Endometrial microvascular endothelial cells (primary cell): ENCODE measurements around the gene ACER3. TPM values are rescaled to one million over a fixed set of nuclear protein-coding genes. Genes with fewer than 3 reads are reported as not detected.

Experiments used
- in situ Hi-C: cut with HindIII; loops from 2 replicates; pipeline ENCODE4 v1.10.0; 2017; ENCODE audit warnings: low sequenced_read_pairs, low pct_unique_long_range_greater_than_20kb; ENCODE audit errors: inconsistent ontology term
- total RNA-seq: library from RNA; depleted of rRNA; stranded (reverse); fragments of >200 nt; gene quantifications from one replicate; pipeline ENCODE4 v1.2.3, GENCODE V29; 2015; ENCODE audit errors: inconsistent ontology term

The ACER3 gene
- total RNA-seq, 1 donor from 2014 or later, result 33.1 TPM

- in situ Hi-C loops, result no loop called here
Measured at GRCh38 chr11:76902121-76903014, 41.6 kb downstream of the ACER3 start.

DNA sequence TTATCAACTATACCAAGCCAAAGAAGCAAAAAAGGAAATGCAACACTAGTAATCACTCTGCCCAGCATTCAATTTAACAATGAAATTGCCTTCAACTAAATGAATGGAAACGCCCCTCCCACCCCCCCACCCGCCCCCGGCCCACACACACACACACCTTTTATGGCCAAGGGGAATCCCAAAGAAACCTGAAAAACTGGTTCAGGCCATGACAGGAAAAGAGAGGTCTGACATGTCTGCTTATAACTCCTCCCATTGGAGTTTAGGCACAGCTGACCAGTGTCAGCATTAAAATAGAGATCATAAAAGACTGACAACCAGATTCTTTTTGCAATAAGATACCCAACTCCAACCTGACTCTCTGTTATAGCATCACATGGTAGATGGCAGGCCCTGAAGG lies 42.6 kb downstream of the ACER3 start:
- in situ Hi-C loops, result no loop called here

DNA sequence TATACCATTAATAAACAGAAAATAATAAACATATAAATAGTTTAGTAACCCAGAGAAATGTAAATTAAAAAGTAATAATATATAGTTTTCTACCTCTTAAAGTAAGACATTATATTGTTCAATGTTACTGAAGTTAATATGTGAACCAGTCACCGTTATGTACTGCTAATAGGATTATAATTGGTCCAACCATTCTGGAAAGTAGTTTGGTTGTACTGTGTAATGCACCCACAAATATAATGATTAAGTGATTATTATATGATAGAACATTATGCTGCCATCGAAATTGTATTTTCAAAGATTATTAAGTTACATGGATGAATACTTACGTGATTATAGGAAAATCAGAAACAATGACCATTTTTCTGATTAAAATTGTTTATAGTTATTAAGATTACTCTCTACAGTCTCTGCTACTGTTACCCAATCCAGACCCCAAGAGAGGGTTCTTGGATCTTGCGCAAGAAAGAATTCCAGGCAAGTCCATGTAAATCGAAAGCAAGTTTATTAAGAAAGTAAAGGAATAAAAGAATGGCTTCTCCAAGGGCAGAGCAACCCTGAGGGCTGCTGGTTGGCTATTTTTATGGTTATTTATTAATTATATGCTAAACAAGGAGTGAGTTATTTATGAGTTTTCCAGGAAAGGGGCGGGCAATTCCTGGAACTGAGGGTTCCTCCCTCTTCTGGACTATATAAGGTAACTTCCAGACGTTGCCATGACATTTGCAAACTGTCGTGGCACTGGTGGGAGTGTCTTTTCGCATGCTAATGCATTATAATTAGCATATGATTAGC lies 50.1 kb downstream of the ACER3 start:
- in situ Hi-C loops, result no loop called here

DNA sequence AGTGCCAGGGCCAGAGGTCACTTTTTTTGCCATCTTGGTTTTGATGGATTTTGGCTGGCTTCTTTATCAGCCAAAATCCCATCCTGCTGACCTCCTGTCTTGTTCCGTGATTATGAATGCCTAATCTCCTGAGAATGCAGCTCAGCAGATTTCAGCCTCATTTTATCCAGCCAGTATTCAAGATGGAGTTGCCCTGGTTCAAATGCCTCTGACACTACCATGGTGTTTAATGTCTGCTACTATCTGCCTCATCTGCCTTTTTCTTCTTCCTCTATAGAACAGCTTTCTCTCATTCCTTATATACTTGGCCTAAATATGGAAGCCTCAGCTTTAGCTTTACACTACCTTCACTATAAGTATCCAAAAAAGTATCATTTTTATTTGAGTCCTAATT lies 50.7 kb downstream of the ACER3 start:
- in situ Hi-C loops, result no loop called here

- in situ Hi-C loops, result no loop called here
Measured at GRCh38 chr11:76916712-76917111, 56.0 kb downstream of the ACER3 start.

- in situ Hi-C loops, result no loop called here
Measured at GRCh38 chr11:76918941-76919386, 58.2 kb downstream of the ACER3 start.

DNA sequence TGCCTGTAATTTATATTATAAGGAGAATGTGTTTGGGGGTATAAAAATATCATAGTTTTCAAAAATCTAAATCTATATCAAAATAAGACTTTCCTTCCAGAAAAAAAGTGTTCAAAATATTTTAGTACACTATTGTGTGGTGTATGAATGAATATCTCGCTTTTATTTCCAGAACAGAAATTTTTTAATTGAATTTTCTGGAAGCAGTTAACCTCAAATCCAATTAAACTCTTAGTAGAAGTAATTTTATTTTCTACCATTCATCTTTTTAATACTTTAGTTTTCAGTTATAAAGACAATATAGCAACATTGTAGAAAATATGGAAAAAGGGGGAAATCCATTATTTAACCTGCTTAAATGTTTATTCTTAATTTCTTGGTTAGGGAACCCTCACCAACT lies 58.7 kb downstream of the ACER3 start:
- in situ Hi-C loops, result no loop called here

DNA sequence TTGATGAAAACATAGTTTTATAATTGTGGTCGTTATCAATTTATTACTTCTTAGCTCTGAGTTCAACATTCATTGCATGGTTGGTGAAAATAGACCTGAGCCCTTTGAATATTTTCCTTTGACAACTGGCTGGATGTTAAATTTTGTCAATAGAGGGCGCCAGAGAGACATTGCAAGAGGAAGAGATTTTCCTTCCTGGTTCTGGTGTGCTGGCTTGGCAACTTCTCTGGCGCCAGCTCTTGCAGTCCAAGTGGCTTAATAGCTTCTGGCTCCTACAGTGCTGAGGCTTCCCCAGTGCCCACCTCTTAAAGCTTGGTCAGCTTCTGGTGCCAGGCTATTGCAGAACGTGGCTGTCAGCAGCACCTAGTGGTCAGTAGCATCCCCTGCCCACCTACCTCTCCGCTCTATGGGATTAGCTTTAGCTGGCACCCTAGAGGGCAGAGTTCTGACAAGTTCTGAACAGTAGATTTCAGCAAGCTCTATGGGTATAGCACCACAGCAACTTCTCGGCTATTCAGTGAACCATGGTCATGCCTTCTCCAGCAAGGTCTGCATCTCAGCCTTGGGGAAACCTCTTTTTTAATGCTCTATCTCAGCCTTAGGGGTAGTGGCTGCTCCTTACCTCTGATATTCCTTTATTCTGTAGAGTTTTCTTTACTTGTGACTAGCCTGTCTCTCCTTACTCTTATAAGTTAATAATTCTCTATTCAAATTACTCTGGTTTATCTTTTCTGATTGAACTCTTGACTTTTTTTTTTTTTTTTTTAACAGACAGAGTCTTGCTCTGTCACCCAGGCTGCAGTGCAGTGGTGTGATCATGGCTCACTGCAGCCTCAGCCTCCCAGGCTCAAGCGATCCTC lies 59.4 kb downstream of the ACER3 start:
- in situ Hi-C loops, result no loop called here

DNA sequence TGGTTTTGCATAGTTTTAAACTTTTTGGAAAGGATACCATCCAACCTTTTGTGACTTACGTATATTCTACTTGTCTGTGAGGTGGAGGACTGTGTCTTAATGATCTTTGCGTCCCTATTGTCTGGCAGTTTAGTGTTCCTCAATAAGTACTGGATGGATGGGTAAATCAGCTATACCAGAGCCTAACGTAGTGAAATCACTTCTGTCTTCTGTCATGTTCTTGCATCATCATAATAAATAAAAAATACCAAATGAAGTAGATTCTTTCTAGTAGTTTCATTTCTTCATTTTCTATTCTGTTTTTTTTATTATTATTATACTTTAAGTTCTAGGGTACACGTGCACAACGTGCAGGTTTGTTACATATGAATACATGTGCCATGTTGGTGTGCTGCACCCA lies 66.4 kb downstream of the ACER3 start:
- in situ Hi-C loops, result no loop called here

GRCh38 chr11:76935042-76935441 lies 74.3 kb downstream of the ACER3 start:
- in situ Hi-C loops, result no loop called here

DNA sequence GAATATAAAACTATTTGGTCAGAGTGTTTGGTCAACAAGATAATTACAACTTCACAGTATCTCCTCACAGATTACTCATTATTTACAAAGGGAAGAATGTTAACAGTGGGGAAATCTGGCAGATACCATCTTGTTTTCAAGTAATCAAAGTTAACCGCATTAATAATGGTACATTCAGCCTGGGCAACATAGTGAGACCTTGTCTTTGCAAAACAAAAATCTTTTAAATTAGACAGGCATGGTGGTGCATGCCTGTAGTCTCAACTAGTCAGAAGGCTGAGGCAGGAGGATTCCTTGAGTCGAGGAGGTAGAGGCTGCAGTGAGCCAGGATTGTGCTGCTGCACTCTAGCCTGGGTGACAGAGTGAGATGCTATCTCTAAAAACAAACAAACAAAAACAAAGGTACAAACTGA lies 78.5 kb downstream of the ACER3 start:
- in situ Hi-C loops, result no loop called here

GRCh38 chr11:76944225-76944624 lies 83.5 kb downstream of the ACER3 start:
- in situ Hi-C loops, result no loop called here

DNA sequence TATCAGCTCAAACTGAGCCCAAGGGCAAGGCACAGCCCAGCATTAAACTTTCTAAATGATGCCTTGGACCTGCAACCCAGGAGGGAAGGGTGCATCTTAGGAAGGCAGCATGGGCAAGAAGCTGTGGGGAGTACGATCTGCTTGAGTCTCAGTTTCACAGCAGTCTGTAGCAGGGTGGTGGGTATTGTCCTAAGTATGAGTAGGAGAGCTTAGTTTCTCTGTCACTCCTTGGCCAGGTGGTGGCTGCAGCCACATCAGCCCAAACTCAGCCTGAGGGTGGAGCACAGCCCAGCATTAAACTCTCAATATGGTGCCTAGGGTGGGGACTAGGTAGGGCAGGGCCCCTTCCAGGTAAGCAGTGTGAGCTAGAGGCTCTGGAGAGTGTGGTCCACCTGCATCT lies 85.5 kb downstream of the ACER3 start:
- in situ Hi-C loops, result no loop called here

GRCh38 chr11:76947190-76947589 lies 86.5 kb downstream of the ACER3 start:
- in situ Hi-C loops, result no loop called here

DNA sequence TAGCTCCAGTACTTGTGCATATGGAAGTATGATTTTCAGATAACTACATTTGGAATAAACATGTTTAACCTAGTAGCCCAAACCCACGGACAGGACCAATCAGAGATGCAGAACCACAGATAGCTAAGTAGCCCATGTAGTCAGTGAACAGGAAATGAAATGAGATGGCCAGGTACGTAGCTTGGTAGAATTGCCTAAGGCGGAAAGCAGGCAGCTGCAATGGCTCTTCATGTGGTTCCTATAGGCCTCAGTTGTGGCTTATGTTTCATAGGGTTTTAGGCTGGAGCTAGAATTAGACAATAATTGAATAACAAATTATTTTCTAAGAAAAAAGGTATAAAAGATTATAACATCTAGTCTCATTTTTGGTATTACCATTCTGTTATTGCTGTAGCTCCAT lies 87.1 kb downstream of the ACER3 start:
- in situ Hi-C loops, result no loop called here

GRCh38 chr11:76955459-76956114 lies 94.9 kb downstream of the ACER3 start:
- in situ Hi-C loops, result no loop called here

- in situ Hi-C loops, result no loop called here
Measured at GRCh38 chr11:76962583-76963416, 102.1 kb downstream of the ACER3 start.
